SK-N-MC (cell line): Measurements from ENCODE around the gene EEFSEC.

ENCODE experiments used
- DNase-seq: peaks from one replicate; pipeline ENCODE4 v3.0.0-alpha.2; 2011; ENCODE audit warnings: low read depth, low spot score
- H3K27ac ChIP-seq: fragments of 200-600 bp; sonication (generic); 2 replicates; pipeline ENCODE4 v1.5.1; 2016; ENCODE audit warnings: mixed run types
- H3K36me3 ChIP-seq: fragments of 200-600 bp; sonication (generic); 2 replicates; pipeline ENCODE4 v1.6.1; 2017; ENCODE audit warnings: antibody characterized with exemption, low read length, mixed read lengths; ENCODE audit not compliant: insufficient read depth
- H3K4me3 ChIP-seq: fragments of 200-600 bp; sonication (generic); 2 replicates; pipeline ENCODE4 v1.5.1; 2016
- H3K9ac ChIP-seq: fragments of 200-600 bp; sonication (generic); 2 replicates; pipeline ENCODE4 v1.8.0; 2017; ENCODE audit warnings: mixed run types, mixed read lengths; ENCODE audit not compliant: insufficient read length
- H3K9me3 ChIP-seq: fragments of 200-600 bp; sonication (generic); 2 replicates; pipeline ENCODE4 v1.6.1; 2017; ENCODE audit warnings: low read depth, mild to moderate bottlenecking, antibody characterized with exemption, low read length, moderate library complexity, mixed read lengths
- EZH2 ChIP-seq: fragments of 200-600 bp; sonication (generic); IDR thresholded peaks from one replicate; pipeline ENCODE4 v1.6.1; 2017; ENCODE audit warnings: antibody characterized with exemption
- FOXP2 ChIP-seq: optimal IDR thresholded peaks from 2 replicates; pipeline ENCODE3; 2011; ENCODE audit warnings: mild to moderate bottlenecking, moderate library complexity; ENCODE audit not compliant: insufficient read depth; ENCODE audit errors: extremely low read length, control extremely low read depth
- POLR2AphosphoS5 ChIP-seq: IDR thresholded peaks from 2 replicates; pipeline ENCODE4 v1.6.1; 2012; ENCODE audit warnings: mild to moderate bottlenecking, low read depth, low read length, borderline replicate concordance

EEFSEC gene

GRCh38 chr3:128338536-128339330 is 185.5 kb downstream of the EEFSEC start:
- Histone ChIP-seq H3K36me3 (no peaks in the 10 kb centered on the region; the same call in 1 of the 2 replicates), H3K9me3 (no peaks in the 10 kb centered on the region), H3K27ac (no peak overlapping the region), H3K9ac (no peak overlapping the region), H3K4me3 (no peak overlapping the region)
- TF ChIP-seq POLR2AphosphoS5 (no peak), EZH2 (no peak), FOXP2 (no peak)
- DNase-seq: no peak

- no peak overlapping the region for H3K27ac ChIP-seq
- no peak for DNase-seq
Measured at GRCh38 chr3:128339491-128340012, 186.3 kb downstream of the EEFSEC start.

DNA sequence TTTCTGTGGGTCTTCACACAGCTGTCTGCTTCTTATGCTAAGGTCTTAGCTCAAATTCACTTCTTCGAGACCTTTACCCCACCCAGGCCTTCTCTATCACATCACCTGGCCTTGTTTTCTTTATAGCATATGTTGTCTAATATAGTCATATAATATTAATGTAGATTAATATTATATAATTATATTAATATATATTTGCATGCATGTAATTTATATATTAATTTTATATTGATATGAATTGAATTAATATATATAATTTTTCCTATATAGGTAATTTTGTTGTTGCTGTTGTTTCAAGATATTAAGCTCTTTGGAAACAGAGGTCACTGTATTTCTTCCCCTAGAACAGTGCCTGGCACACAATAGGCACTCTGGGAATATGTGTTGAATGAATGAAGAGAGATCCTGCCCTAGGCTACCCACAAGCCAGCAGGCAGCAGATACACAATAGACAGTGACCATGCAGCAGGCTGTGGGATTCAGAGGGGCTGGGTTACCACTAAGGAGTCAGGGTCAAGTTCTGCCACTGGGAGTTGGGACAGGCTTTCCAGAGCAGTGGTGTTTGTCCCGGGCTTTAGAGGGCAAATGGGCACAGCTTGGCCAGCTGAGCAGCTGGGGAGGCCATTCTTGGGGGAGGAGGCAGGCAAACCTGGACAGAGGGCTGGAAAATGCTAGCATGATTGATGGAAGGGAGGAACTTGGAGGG is 187.1 kb downstream of the EEFSEC start:
- no peaks in the 10 kb centered on the region; the same call in 1 of the 2 replicates for H3K36me3 ChIP-seq
- no peaks in the 10 kb centered on the region for H3K9me3 ChIP-seq
- H3K9ac ChIP-seq: no peak overlapping the region
- no peak overlapping the region for H3K27ac ChIP-seq
- DNase-seq: no peak
- TF ChIP-seq POLR2AphosphoS5: no peak
- TF ChIP-seq FOXP2: no peak
- no peak for TF ChIP-seq EZH2
- no peak overlapping the region for H3K4me3 ChIP-seq

More at GRCh38 chr3:128339491-128340012, 186.3 kb downstream of the EEFSEC start:
- H3K9me3 ChIP-seq: no peaks in the 10 kb centered on the region
- H3K4me3 ChIP-seq: no peak overlapping the region
- no peaks in the 10 kb centered on the region; the same call in 1 of the 2 replicates for H3K36me3 ChIP-seq
- no peak overlapping the region for H3K9ac ChIP-seq
- TF ChIP-seq POLR2AphosphoS5: no peak

DNA sequence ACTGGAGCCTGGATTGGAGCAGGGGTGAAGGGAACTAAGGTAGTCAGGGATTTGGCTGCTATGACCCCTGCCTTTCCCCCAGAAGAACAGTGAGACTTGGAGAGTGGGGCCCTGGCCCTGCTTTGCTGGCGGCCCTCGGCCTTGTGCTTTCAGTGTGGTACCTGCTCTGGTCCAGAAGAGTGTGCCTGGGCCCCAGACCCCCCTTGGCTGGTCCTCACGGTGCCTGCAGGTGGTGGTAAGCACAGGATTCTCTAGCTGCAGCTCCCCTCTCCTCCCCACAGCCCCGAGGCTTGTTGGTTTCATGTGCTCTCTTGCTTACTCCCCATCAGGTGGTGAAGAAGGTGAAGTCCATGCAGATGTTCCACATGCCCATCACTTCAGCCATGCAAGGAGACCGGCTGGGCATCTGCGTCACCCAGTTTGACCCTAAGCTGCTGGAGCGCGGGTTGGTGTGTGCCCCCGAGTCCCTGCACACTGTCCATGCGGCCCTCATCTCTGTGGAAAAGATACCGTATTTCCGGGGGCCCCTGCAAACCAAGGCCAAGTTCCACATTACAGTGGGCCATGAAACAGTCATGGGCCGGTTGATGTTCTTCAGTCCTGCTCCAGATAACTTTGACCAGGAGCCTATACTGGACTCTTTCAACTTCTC is 187.7 kb downstream of the EEFSEC start:
- H3K36me3 ChIP-seq: no peaks in the 10 kb centered on the region; the same call in 1 of the 2 replicates
- no peak overlapping the region for H3K27ac ChIP-seq
- DNase-seq: no peak
- H3K9ac ChIP-seq: no peak overlapping the region
- H3K4me3 ChIP-seq: no peak overlapping the region
- no peaks in the 10 kb centered on the region for H3K9me3 ChIP-seq
- TF ChIP-seq FOXP2: no peak
- TF ChIP-seq EZH2: no peak
- TF ChIP-seq POLR2AphosphoS5: no peak

- Histone ChIP-seq H3K27ac (no peak overlapping the region), H3K9ac (no peak overlapping the region), H3K36me3 (no peaks in the 10 kb centered on the region; the same call in 1 of the 2 replicates), H3K9me3 (no peaks in the 10 kb centered on the region), H3K4me3 (no peak overlapping the region)
- DNase-seq: no peak
- TF ChIP-seq FOXP2 (no peak), EZH2 (no peak)
Measured at GRCh38 chr3:128341659-128342395, 188.5 kb downstream of the EEFSEC start.

- Histone ChIP-seq H3K27ac (no peak overlapping the region), H3K36me3 (no peaks in the 10 kb centered on the region; the same call in 1 of the 2 replicates), H3K4me3 (no peak overlapping the region), H3K9me3 (no peaks in the 10 kb centered on the region), H3K9ac (no peak overlapping the region)
- no peak for DNase-seq
- no peak for TF ChIP-seq POLR2AphosphoS5
- no peak for TF ChIP-seq EZH2
- TF ChIP-seq FOXP2: no peak
Measured at GRCh38 chr3:128342701-128343180, 189.5 kb downstream of the EEFSEC start.

- Histone ChIP-seq H3K9me3 (no peaks in the 10 kb centered on the region), H3K27ac (no peak overlapping the region), H3K36me3 (no peaks in the 10 kb centered on the region; the same call in 1 of the 2 replicates), H3K9ac (no peak overlapping the region), H3K4me3 (no peak overlapping the region)
- DNase-seq: no peak
- TF ChIP-seq EZH2 (no peak), POLR2AphosphoS5 (no peak), FOXP2 (no peak)
Measured at GRCh38 chr3:128343287-128344051, 190.2 kb downstream of the EEFSEC start.
